HG03097 (cell line): Measurements from ENCODE around the gene FAM171A1.
"Not testable (repeated sequence)": the region's sequence is repeated elsewhere in the genome, so short reads cannot be mapped to it uniquely, and the experiment has no call there.

Experiments
- ATAC-seq: cut with Tn5 transposase; IDR thresholded peaks from one replicate; pipeline ENCODE4 v1.9.1; 2021; ENCODE audit not compliant: unreplicated experiment, low FRiP score

The FAM171A1 gene

GRCh38 chr10:15223174-15223573, 147.9 kb downstream of the FAM171A1 start:
- ATAC-seq: no peak

DNA sequence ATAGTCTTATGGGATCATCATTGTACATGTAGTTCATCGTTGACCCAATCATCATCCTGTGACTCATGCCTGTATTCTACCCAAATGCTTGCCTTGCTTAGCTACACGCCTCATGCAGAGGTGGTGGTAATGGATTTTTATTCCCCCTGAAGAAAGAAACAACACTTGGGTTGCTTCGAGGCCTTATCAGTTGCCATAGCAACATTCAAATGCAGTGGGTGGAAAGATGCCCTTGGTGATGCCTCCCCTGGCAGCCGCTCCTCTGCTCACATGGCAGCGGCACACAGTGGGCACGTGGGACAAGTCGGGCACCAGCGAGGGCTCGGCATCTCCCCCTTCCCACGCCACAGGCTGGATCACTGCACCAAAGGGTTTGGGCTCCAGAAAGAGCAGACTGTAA, 148.6 kb downstream of the FAM171A1 start:
- no peak for ATAC-seq

GRCh38 chr10:15220445-15220844, 150.6 kb downstream of the FAM171A1 start:
- no peak for ATAC-seq

DNA sequence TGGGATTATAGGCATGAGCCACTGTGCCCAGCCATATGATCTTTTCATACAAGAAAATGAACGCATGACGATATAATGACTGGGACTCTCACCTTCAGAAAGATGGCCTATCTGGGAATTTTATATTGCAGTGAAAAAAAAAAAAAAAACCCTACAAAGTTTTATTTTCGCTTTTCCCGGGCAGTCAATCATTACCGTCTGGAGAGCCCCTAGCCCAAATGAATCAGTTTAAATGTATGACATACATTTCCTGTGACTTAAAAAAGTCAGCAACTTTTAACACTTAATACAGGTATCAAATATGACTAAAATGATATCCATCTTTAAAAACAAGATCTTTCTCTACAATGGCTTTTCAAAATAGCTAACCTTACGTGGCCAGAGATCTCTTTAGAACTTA, 154.4 kb downstream of the FAM171A1 start:
- ATAC-seq: no peak

DNA sequence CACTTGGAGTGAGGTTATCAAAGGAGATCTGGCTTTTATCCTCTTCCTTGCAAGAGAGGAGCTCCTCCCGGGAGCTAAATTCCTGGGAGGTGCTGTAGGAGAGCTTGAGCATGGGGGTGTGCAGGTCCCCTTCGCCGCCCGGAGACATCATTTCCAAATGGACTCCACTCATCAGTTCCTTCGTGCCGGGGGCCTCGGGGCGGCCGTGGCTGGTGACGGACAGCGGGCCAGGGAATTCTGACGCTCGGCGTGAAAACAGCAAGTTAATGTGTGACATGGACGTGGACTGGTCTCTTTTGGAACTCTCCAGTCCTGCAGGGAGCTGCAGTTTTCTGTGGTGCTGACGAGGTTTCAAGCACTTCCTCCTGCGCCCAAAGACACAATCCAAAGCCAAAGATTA, 156.9 kb downstream of the FAM171A1 start:
- ATAC-seq: no peak

DNA sequence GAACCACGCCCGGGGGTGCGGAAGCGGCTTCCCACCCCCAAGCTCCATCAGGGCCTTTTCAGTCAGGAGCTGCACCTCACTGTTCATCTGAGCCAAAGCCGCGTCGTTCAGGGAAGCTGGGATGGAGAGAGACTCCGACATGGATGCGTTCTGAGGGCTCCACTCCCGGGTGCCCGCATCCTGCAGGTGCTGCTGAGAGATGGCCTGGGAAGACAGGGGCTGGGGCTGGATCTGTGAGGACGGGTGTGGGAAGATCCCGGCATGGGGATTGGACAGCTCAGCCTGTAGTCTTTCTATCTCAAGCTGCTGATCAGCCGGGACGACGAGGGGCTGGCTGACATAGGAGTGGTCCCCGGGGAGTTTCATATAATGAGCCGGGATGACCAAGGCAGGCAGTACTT, 157.6 kb downstream of the FAM171A1 start:
- no peak for ATAC-seq

- no peak for ATAC-seq
Measured at GRCh38 chr10:15211464-15211979, 159.6 kb downstream of the FAM171A1 start.

- ATAC-seq: no peak
Measured at GRCh38 chr10:15210521-15210920, 160.6 kb downstream of the FAM171A1 start.

- no peak for ATAC-seq
Measured at GRCh38 chr10:15209827-15210509, 161.1 kb downstream of the FAM171A1 start.

- ATAC-seq: no peak
Measured at GRCh38 chr10:15208221-15208620, 162.9 kb downstream of the FAM171A1 start.

DNA sequence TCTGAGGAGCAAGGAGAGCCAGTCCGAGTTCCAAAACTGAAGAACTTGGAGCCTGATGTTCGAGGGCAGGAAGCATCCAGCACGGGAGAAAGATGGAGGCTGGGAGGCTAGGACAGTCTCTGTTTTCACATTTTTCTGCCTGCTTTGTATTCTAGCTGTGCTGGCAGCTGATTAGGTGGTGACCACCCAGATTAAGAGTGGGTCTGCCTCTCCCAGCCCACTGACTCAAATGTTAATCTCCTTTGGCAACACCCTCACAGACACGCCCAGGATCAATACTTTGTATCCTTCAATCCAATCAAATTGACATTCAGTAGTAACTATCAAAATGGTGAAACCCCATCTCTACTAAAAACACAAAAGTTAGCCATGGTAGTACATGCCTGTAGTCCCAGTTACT, 163.7 kb downstream of the FAM171A1 start:
- not testable (repeated sequence) for ATAC-seq

- ATAC-seq: no peak
Measured at GRCh38 chr10:15202639-15203038, 168.4 kb downstream of the FAM171A1 start.

DNA sequence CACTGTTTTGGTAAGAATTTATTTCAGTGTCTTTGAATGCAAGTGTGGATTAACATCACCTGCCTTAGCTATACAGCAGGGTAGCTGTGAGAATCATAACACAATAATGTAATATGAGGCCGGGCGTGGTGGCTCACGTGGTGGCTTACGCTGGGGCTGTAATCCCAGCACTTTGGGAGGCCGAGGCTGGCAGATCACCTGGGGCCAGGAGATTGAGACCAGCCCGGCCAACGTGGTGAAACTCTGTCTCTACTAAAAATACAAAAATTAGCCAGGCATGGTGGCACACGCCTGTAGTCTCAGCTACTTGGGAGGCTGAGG, 168.8 kb downstream of the FAM171A1 start:
- not testable (repeated sequence) for ATAC-seq

GRCh38 chr10:15201589-15202300, 169.3 kb downstream of the FAM171A1 start:
- no peak for ATAC-seq

GRCh38 chr10:15200626-15201025, 170.5 kb downstream of the FAM171A1 start:
- no peak for ATAC-seq

GRCh38 chr10:15197911-15198310, 173.2 kb downstream of the FAM171A1 start:
- no peak for ATAC-seq

GRCh38 chr10:15197276-15197675, 173.8 kb downstream of the FAM171A1 start:
- no peak for ATAC-seq

GRCh38 chr10:15196021-15196834, 174.9 kb downstream of the FAM171A1 start:
- no peak for ATAC-seq

GRCh38 chr10:15189133-15189885, 181.8 kb downstream of the FAM171A1 start:
- no peak for ATAC-seq

DNA sequence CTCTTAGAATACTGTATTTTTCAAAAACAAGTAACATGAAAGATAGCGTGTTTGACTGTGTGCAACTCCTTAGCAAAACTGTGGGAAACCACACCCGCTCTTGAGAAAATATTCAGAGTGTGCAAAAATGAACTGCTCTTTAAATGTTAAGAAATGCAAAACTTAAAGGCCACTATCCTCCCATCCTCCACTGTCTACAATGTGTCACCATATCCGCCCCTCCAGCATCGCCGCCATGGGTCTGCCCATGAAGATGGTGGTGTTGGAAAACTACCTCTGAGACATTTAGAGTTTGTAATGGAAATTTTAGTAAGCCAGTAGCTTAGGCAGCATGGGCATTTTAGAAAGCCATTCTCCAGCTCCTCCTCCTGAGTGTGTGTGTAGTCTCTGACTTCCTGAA, 182.5 kb downstream of the FAM171A1 start:
- ATAC-seq: no peak
